HG02973 (cell line): ENCODE data around the gene FOXRED2.
"Not testable (repeated sequence)": the region's sequence is repeated elsewhere in the genome, so short reads cannot be mapped to it uniquely, and the experiment has no call there.

Source experiments
- ATAC-seq: cut with Tn5 transposase; IDR thresholded peaks from one replicate; pipeline ENCODE4 v1.9.1; 2021; ENCODE audit warnings: moderate library complexity; ENCODE audit not compliant: unreplicated experiment

The FOXRED2 gene

DNA sequence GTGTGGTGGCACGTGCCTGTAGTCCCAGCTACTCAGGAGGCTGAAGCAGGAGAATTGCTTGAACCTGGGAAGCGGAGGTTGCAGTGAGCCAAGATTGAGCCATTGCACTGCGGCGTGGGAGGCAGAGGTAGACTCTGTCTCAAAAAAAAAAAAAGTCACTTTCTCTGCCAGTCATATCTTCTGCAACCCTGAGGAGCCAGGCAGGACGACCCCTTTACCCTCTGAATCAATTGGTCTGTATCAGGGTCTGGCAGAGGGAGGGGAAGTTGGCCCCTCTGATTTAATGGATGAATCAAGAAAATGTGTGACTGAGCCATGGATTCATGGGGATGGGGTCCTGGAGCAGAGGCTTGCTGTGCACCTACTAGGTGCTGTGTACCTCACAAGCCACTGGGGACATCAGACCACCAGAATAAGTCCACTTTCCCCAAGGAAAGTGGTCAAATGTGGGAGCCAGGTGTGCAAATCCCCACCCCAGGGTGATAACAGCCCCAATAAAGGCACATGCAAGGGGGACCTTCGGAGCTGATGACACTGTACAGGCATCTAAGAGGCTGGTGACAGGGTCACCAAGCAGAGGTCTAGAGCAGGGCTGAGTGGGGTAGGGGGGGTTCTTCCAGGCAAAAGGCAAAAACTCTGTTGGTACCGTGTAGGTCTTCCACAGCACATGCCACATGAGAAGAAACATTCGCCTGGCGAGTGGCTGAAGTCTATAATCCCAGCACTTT is 54.4 kb downstream of the FOXRED2 start:
- ATAC-seq: no peak

GRCh38 chr22:36450923-36451322 is 55.9 kb downstream of the FOXRED2 start:
- ATAC-seq: not testable (repeated sequence)

GRCh38 chr22:36449596-36450175 is 57.2 kb downstream of the FOXRED2 start:
- ATAC-seq: no peak

DNA sequence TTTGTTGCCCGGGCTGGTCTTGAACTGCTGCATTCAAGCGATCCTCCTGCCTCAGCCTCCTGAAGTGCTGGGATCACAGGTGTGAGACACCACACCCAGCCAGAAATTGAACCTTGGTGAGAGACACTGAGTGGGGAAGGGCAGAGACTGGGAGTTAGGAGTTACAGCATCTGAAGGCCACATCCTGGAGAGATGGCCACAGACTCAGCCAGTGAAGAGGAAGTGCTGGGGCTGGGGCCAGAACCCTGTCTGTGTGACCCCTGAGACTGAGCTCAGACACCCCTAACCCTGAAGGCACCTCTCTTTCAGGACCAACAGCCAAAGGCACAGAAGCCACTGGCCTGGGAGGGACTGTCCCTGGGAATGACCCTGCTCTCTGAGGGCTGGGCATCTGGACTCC is 59.2 kb downstream of the FOXRED2 start:
- ATAC-seq: no peak

- ATAC-seq: no peak
Observed at GRCh38 chr22:36445158-36445668, 61.6 kb downstream of the FOXRED2 start.

DNA sequence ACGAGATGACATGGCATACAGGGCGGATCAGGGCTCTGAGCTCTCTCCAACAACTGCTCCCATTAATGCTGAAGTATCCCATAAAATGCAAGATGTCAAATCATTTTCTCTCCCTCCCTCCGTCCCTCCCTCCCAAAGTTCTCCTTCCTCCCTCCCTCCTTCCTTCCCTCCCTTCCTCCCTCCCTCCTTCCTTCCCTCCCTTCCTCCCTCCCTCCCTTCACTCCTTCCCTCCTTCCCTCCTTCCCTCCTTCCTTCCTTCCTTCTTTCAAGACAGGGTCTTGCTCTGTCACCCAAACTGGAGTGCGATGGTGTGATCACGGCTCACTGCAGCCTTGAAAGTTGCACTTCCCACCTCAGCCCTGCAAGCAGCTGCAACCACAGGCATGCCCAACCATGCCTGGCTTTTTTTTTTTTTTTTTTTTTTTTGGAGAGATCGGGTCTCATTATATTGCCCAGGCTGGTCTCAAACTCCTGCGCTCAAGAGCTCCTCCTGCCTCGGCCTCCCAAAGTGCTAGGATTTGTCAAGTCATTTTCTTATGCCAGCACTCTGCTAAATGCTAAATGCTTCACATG is 63.6 kb downstream of the FOXRED2 start:
- no peak for ATAC-seq

GRCh38 chr22:36442506-36443197 is 64.2 kb downstream of the FOXRED2 start:
- no peak for ATAC-seq

DNA sequence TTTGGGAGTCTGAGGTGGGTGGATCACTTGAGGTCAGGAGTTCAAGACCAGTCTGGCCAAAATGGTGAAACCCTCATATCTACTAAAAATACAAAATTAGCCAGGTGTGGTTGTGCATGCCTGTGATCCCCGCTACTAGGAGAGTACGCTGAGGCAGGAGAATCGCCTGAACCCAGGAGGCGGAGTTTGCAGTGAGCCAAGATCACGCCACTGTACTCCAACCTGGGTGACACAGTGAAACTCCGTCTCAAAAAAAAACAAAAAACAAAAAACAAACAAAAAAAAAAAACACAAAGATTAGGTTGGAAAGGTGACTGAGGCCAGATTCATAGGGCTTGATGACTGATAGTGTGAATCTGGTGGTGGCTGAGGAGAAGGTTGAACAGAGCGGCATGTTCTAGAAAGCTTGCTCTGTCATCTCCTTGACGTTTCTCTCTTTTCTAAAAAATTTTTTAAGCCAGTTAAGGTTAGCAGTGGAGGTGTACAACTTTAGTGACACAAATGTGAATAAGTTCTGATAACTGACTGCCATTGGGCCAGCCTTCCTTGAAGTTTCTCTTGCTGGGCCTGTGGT is 66.3 kb downstream of the FOXRED2 start:
- no peak for ATAC-seq

DNA sequence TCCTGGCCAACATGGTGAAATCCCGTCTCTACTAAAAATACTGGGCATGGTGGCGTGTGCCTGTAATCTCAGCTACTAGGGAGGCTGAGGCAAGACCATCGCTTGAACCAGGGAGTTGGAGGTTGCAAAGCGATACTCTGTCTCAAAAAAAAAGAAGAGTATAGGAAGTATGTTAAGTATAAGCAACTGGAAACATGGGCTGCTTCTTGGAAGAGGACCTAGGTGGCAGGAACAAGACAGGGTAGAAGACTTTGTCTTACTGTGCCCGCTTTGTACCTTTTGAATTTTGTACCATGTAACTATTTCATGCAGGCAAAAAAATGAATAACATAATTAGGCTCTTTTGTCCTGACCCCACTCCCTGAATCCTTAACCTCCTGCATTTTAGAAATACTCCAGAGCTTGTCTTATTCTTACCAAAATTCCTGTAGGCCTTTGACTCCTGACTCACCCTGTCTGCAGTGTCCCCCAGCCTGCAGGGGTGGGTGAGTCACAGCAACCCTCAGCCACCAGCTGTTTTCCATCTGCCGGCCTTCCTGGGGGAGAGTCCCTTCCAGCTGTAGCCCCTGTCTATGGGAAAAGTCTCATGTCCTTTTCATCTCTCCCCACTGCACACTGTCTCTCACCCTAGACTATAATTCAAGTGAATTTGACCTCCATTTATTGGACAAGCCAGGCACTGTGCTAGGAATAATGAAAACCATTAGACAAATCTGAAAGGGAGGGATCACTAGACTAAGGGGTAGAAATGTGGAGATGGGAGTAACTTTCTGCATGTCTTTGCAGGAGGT is 67.2 kb downstream of the FOXRED2 start:
- ATAC-seq: no peak
